EL (cell line): ENCODE data around the gene AQP9.

Source experiments
- DNase-seq: peaks from one replicate; pipeline ENCODE4 v3.0.0-alpha.2; 2016

AQP9 gene, protein sequence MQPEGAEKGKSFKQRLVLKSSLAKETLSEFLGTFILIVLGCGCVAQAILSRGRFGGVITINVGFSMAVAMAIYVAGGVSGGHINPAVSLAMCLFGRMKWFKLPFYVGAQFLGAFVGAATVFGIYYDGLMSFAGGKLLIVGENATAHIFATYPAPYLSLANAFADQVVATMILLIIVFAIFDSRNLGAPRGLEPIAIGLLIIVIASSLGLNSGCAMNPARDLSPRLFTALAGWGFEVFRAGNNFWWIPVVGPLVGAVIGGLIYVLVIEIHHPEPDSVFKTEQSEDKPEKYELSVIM

DNA sequence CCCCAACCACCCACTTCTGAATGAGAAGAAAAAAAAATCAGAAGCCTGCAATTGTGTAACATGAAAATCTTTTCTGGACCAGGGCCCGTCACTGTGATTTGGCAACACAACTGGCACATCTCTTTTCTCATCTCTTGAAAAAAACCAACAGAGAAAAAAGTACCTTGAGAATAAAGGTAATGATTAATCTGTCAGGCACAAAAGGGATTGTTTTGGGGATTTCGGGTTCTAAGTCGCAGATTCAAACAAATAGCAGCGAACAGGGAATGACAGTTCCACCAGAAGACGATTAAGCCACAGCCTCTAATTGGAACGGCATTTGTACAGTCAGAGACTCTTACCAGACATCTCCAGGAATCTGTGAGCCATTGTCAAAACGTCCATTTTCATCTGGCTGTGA lies at the start of gene AQP9:
Gene AQP9 (plus strand): TSS at position 276 of the 400 bp plus-strand sequence. CDS start 185 bp downstream, outside the sequence.
- no peak for DNase-seq

DNA sequence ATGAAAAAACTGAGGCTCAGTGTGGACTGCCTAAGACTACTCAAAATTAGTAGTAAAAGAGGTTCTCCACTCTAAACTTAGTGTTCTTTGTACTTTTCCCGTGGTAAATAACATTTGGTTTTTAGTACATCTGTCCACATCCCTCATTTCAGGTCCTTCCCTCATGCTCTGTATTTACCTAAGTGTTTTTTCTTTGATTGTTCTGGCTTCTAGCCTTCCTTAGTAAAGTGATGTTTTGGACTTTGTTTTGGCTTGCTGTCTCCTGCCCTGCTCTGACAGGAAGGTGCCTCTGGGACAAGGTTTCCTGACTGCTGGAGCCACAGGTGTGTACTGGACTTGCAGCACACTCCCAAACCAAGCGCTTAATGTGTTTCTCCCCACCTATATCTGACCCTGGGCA lies 42.8 kb upstream of the AQP9 start:
- no peak for DNase-seq

DNA sequence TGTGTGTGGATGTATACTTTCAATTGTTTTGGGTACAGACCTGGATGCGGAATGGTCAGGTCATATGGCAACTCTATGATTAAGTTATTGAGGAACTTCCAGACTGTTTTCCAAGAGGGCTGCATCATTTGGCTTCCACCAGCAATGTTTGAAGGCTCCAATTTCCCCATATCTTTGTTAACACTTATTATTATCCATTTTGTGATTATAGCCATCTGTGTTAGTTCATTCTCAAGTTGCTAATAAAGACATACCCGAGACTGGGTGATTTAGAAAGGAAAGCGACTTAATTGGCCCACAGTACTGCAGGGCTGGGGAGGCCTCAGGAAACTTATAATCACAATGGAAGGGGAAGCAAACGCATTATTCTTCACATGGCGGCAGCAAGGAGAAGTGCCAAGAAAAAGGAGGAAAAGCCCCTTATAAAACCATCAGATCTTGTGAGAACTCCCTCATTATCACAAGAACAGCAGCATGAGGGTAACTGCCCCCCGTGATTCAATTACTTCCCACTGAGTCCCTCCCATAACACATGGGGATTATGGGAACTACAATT lies 41.6 kb upstream of the AQP9 start:
- no peak for DNase-seq

DNA sequence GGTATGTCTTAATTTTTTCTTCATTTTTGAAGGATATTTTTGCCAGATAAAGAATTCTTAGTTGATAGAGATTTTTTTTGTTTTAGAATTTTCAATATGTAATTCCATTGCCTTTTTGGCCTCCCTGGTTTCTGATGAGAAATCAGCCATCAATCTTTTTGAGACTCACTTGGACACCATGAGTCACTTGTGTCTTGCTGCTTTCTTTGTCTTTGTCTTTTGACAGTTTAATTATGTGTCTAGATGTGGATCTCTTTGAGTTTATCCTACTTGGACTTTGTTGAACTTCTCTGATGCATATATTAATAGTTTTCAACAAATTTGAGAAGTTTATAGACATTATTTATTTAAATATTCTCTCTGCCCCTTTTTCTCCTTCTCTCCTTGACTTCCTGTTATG lies 34.7 kb upstream of the AQP9 start:
- no peak for DNase-seq

DNA sequence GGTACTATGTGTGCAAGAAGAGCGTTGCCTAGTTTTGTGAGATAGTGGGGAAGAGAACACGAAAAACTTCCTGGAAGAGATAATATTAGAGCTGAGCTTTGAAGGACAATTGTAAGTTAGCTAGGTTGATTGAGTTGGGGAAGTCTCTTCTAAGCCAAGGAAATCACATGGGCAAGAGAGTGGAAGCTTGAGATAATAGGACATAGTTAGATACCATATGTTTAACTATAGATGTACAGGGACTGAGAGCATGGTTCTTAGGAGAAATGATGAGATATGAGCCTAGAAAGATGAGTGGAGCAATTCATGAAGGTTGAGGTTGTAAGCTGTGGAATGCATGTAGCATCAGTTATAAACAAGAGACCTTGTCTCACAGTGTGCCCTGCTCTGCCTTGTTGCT lies 30.1 kb upstream of the AQP9 start:
- DNase-seq, result no peak

DNA sequence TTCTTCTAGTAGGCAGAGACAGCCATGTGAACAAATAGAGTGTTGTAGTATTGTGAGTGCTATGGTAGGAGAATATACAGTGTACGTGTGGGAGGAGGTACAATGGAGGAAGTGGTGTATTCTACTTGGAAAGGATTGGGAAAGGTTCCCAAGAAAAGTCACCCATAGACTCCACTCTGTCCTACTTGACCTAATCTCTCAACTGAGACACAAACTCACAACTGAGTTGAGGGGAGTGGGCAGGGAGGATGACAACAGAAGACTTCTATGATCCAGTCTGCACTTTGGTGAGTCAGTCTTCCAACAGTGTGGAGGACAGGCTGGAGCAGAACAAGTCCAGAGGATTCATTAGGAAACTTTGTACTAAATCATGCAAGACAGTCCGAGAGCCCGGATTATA lies 28.8 kb upstream of the AQP9 start:
- no peak for DNase-seq

DNA sequence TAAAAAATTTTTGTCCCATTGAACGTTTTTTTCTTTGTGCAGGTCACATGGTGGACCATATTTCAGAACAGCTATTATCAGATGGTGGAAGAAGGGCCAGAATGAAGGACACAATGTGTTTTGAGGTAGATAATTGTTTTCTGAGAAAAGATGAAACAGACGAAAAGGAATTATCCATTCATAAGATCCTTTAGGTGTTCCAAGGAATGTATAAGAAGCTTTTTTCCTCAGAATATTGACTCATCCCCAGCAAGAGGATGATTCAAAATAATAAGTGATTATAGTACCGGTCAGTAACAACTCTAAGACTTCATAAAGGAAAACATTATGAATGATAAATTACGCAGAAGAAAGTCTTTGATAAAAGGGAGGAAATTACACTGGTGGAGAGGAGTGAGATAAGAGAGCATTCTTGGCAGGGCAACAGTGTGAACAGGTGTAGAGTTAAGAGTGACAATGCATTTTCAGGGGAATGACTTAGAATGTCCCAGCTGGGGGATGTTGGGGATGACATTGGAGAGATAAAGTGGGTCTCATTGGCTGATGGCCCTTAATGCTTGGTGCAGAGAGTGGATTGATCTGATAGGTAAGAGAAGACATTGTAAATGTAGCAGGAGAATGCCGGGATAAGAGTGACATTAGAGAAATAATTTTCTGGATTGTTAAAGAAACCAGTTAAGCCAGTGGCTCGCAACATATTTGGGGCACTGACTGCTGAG lies 27.0 kb upstream of the AQP9 start:
- no peak for DNase-seq

DNA sequence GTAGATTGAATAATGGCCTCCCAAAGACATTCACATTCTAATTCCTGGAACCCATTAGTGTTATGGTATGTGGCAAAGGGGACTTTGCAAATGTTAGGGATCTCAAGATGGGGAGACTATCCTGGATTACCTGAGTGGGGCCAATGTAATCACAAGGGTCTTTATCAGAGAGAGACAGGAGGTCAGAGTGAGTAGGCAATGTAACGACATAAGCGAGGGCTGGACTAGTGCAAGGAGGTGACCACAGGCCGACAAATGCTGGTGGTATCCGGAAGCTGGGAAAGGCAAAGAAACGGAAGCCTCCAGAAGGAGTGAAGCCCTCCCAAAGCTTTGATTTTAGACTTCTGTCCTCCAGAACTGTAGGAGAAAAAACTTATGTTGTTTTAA lies 26.5 kb upstream of the AQP9 start:
- DNase-seq, result no peak

DNA sequence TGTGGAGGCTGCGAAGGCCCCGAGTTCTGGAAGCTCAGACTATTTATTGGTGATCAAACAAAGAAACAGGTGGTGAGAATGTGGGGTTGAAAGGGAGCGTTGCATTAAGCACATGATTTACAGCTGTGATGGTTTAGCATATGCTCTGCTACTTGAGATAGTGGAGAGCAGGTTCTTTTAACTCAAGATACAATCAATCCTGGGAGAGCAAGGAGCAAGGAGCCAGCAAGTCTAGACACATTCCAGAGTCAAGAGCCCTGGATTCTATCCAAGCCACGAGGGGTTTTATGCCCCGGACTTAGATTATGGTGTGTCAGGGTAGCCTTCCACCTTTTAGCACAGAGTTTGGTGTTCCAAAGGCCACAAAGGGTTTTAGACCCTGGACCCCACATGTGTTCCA lies 24.8 kb upstream of the AQP9 start:
- peak; percentile 2 for DNase-seq

DNA sequence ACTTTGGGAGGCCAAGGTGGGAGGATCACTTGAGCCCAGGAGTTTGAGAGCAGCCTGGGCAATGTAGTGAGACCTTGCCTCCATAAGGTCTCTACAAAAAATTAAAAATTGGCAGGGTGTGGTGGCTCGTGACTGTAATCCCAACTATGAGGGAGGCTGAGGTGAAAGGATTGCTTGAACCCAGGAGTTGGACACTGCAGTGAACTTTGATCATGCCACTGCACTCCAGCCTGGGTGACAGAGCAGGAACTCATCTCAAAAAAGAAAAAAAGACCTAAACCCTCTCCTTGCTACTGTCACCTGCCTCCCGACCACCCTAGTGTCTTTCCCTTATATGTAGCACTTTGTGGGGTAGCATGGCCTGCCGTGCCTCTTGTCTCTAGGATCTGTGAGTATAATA lies 23.8 kb upstream of the AQP9 start:
- DNase-seq, result no peak

DNA sequence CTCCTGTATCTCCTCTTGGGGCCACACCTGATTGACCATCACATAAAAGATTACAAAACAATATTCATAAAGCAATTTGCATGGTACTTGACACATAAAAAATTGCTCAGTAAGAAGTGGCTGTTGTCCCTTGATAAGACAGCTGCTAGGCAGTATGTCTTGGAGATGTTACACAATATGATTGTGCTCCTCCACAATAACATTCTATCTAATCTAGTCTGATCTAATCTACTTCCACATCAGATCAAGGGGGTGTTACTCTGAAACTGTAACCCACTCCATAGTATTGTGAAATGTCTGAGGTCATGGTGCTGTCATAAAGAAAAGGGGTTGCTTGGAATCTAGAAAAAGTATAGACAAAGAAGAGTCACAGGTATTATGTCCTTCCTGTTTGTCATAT lies 23.4 kb upstream of the AQP9 start:
- no peak for DNase-seq

DNA sequence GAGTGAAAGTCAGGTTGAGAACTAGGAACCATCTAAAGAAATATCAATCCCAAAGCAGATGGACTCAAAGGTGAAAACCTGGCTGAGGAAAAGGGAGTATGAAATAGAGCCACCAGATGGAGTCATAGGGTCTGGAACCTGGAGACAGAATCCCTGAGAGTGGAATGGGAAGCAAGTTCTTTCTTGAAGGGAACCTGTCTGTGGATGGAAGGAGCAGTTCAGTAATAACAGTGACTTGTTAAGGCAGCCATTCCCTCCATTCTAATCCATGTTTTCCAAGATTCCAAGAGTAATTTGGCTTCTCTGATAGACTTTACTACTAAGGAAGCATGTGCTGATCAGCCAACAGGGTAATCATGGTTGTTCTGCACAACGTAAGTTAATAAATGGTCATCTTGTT lies 22.5 kb upstream of the AQP9 start:
- DNase-seq, result peak; percentile 2

DNA sequence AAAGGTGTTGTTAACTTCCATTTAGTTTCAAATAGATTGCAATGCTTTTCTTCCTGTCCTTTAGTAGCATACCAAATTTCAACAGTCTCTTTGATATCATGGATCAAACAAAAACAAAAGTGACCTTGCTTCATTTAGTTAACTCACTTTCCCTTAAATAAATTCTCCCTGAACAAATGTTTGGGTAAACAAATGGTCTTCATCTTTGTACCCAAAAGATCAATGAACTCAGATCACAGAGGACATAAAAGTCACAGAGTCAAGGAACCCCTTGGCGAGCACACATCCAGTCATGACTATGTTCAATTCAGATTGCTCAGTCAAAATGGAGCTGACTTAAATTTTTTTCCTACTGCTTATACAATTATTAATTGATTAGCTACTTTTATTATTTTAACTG lies 20.6 kb upstream of the AQP9 start:
- no peak for DNase-seq

DNA sequence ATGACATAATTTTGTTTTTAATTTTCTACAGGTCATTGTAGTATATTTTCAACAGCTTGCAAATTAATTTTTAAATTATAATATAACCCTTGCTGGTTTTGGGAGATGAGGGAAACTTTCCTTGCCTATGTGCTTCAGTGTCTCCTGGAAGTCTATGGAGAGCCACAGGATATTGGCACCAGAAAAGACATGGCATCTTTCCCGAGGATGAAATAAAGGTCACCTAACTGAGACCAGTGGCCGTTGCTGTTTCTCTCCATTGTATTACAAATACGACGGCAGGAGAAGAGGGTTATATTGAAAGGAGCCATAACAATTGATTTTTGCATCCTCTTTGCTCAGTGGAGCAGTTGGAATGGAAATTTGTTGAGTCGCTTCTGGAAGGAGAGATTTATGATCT lies 19.9 kb upstream of the AQP9 start:
- no peak for DNase-seq

DNA sequence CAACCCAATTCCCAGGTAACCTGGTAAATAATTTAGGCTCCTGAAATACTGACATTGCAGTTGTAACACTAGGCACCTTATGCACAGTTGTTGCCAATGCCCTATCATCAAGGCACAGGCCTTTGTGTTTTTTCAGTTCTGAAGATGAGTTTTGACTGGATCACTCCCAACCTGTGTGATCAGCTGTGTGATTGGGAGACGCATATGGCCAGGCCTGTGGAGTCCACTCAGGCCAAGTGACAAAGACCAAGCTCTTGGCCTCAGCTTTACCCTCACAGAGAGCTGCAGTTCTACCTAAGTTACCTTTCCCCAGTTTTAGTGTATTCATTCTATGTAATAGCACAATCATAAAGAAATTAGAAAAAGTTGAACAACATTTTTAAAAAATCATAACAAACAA lies 19.2 kb upstream of the AQP9 start:
- no peak for DNase-seq

DNA sequence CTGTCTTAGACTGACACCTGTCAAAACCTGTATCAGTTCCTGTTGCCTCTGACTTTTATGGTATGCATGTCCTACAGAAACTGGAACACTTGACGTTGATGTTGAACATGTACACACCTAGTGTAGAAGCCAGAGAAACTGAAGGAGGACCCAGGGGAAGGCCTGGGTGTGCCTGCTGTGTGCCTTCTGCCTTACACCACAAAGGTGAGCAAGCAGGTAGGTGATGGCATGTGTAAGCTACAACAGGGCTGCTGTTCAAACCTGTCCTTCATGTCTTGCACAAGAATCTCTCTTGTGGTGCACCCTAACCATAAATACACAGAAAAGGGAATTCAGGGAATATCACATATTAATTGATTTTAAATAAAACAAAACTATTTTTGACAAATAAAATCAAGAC lies 13.6 kb upstream of the AQP9 start:
- no peak for DNase-seq

DNA sequence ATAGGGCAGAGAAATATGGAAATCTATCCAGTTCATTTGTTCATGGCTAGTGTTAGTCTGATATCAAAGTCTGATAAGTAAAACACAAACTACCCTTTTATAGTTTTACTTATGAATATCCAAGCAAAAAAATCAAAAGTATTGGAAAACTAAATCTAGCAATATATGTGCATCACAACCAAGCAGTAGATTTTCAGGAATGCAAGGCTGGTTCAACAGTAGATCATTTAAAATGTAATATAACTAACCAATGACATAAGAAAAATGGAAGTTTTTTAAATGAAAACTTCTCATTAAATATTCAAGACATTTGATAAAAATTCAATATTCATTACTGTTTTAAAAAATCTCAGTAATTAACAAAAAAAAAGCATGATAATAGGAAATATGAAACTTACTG lies 12.8 kb upstream of the AQP9 start:
- no peak for DNase-seq

DNA sequence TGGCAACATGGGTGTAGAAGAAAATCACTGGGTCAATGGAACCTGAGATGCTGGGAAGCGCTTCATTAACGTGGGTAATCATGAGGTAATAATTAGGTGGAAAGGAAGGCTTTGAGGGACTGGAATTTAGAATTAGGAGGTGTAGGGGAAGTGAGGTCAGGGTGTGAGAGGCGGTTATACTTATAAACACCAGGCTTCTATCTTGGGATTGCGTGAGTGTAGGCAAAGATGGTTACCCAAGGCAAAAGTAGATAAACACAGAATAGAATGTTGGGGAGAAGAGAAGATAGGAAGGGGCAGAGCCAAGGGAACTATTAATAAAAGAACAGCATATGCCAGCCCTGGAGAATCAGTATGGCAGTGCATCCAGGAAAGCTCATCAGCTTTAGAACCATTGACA lies 3.3 kb upstream of the AQP9 start:
- DNase-seq, result no peak

DNA sequence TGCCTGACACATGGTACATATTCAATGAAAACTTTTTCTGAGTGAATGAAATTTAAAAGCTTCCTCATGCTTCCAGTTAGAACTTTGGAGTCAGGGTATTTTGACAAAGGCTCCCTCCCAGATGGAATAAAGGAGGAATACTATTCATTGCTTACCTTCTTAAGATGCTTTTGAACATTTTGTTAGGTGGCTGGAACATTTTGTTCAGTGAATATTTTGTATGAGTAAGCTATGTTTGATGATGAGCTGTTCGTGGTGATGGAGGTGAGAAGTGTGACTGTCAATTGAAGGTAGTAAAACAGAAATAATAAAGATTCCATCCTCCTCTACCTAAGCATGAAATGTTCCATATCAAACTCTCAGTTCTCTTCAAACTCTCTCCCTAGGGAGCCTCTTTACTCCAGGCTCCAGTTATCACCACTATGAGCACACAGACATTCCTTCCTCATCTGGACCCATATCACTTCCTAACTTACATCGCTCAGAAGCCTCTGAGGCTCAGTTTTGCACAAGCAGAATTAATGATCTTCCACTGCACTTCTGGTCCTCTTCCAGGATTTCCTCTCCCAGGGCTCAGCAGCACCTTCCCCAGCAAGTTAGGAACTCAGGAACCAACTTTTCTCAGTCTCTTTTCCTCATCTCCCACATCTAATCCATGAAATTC lies 2.5 kb upstream of the AQP9 start:
- DNase-seq, result no peak

DNA sequence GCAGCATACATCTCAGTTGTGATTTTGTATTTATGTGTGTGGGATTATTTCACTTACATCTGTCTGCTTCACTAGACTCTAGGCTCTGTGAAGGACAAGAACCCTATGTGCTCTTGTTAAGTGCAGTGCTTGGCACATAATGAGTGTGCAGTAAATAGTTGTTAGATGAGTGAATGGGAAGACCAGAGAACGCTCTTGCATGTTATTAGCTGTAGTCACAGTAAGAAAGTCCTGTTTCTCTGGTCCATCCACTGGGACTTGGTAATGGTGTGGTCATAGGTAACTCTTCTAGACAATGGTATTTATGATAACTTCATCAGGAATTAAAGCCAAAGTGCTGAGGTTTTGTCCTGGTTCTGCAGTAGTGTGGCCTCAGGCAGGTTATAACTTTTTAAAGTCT lies 1.4 kb upstream of the AQP9 start:
- DNase-seq, result peak; percentile 19

DNA sequence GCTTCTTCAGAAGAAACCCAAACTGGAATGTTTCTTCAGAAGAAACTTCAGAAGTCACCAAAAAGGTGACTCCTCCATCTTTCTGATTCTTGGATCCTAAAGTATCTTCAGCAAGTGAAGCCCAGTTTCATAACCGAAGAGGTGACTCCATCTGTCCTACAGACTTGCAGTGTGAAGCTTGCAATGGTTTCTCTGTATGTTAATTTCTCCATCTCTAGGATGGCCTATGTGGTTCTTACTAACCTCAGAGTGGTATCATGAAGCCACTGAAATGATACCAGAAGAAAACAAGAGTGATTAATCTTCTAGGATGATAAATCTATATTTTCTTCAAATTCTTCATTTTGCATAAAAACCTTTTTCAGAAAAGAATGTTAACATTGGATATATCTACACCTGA lies 495 bp upstream of the AQP9 start:
- no peak for DNase-seq

DNA sequence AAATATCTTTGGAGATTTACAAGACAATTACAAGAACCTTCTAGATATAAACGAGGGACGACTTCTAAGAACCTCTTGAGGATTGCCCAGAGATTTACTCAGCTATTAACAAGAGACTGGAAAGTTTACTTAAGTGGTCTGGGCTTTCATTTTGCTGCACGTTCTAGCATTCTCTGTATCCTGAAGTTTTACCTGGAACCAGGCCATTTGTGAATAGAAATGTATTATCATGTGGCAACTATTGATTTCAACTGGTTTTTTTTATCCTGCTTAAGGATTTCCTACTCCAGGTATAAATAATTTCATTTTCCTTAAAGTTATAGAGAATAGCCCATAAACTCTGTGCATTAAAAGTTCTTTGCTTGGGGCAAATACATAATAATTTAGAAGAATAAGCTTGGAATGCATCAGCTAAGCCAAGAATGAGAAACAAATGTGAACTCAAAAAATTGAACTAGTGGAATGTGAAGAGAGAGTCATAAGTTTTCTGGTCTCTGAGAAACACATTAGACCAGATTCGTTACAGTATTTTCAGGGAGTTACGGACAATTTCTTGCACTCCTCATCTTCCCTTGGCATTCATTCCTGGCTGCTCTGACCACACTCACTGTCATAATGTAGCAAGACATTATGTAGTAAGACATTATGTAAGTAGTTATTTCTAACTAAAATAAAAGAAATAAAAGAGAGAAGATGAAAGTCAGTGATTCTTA lies 1.3 kb downstream of the AQP9 start:
- DNase-seq, result no peak

DNA sequence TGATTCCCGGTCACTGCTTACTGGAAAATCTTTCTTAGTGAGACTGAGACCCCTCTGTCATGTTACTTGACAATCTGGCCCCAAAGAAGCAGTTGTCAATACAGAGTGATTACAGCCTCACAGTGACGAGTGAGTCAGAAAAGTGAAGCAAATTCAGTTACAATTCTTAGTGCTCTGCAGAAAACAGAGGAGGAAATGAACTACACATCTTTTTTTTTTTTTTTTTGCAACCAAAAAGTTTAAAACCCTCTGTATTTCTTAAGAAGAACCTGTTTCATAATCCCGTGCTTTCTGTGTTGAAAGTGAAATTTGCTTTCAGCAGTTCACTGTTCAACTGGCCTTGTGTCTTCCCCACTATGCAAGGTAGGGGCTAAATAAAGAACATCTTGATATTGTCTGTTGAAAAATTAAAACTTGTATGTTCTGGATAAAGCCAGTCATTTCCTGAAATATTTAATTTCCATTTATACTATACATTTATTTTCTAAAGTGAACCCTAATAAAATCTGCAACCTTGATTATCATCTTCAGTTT lies 1.9 kb downstream of the AQP9 start:
- no peak for DNase-seq
